HL-60 (cell line): ENCODE results near the gene LILRA6.
A peak's percentile ranks its signal among the peaks of the same experiment; 100 is the strongest.
"Not testable (repeated sequence)": the region's sequence is repeated elsewhere in the genome, so short reads cannot be mapped to it uniquely, and the experiment has no call there.

Experiments
- DNase-seq, 2 experiments: peaks; one replicate each; pipeline ENCODE4 v3.0.0-alpha.2; 2010 to 2020; ENCODE audit warnings: low read depth in 1 of 2, low spot score in 1 of 2
- H3K27ac ChIP-seq: fragments of 250-450 bp; sonication (Bioruptor Pico); replicated peaks from 2 replicates; pipeline ENCODE4 v1.5.1; 2020; ENCODE audit warnings: mild to moderate bottlenecking, moderate library complexity
- H3K27me3 ChIP-seq: fragments of 250-450 bp; sonication (Bioruptor Pico); 2 replicates; pipeline ENCODE4 v1.5.1; 2021; ENCODE audit warnings: mild to moderate bottlenecking, moderate library complexity; ENCODE audit not compliant: insufficient read depth, poor library complexity, severe bottlenecking
- H3K4me3 ChIP-seq: replicated peaks from 2 replicates; pipeline ENCODE4 v1.5.1; 2011; ENCODE audit warnings: mild to moderate bottlenecking, control low read depth, low read length; ENCODE audit not compliant: insufficient read depth
- CTCF ChIP-seq: IDR thresholded peaks from one replicate; pipeline ENCODE4 v1.5.1; 2011; ENCODE audit warnings: low read length, control low read depth, inconsistent platforms; ENCODE audit not compliant: insufficient read depth
- GABPA ChIP-seq: IDR thresholded peaks from 2 replicates; pipeline ENCODE4 v1.6.1; 2012; ENCODE audit warnings: low read depth
- POLR2AphosphoS5 ChIP-seq: IDR thresholded peaks from 2 replicates; pipeline ENCODE4 v1.6.1; 2012; ENCODE audit warnings: low read depth
- REST ChIP-seq: IDR thresholded peaks from 2 replicates; pipeline ENCODE4 v1.6.1; 2012; ENCODE audit warnings: low read depth; ENCODE audit not compliant: insufficient replicate concordance
- SPI1 ChIP-seq: IDR thresholded peaks from 2 replicates; pipeline ENCODE4 v1.6.1; 2012; ENCODE audit warnings: low read depth, mild to moderate bottlenecking, borderline replicate concordance

The LILRA6 gene

GRCh38 chr19:54275951-54276350 lies 33.4 kb upstream of the LILRA6 start:
- Histone ChIP-seq H3K27me3 (no peaks in the 10 kb centered on the region), H3K27ac (no peak overlapping the region), H3K4me3 (no peak overlapping the region)
- no peak for TF ChIP-seq CTCF
- TF ChIP-seq GABPA, result no peak
- no peak for TF ChIP-seq SPI1
- TF ChIP-seq POLR2AphosphoS5, result no peak
- no peak for DNase-seq

GRCh38 chr19:54274516-54274915 lies 31.9 kb upstream of the LILRA6 start:
- H3K27ac ChIP-seq, H3K4me3 ChIP-seq, H3K27me3 ChIP-seq, DNase-seq: not testable (repeated sequence)

- no peak for DNase-seq
Observed at GRCh38 chr19:54273821-54274220, 31.2 kb upstream of the LILRA6 start.

GRCh38 chr19:54272181-54272580 lies 29.6 kb upstream of the LILRA6 start:
- not testable (repeated sequence) for H3K27me3 ChIP-seq, DNase-seq, H3K27ac ChIP-seq, H3K4me3 ChIP-seq

More at GRCh38 chr19:54273821-54274220, 31.2 kb upstream of the LILRA6 start:
- Histone ChIP-seq H3K27me3 (no peaks in the 10 kb centered on the region), H3K27ac (no peak overlapping the region), H3K4me3 (no peak overlapping the region)
- no peak for TF ChIP-seq REST
- no peak for TF ChIP-seq CTCF
- no peak for TF ChIP-seq SPI1

GRCh38 chr19:54271587-54271986 lies 29.0 kb upstream of the LILRA6 start:
- not testable (repeated sequence) for H3K4me3 ChIP-seq, H3K27ac ChIP-seq, DNase-seq, H3K27me3 ChIP-seq

GRCh38 chr19:54271106-54271505 lies 28.5 kb upstream of the LILRA6 start:
- Histone ChIP-seq H3K4me3 (no peak overlapping the region), H3K27ac (no peak overlapping the region), H3K27me3 (peaks cover 6% of the 10 kb centered on the region)
- no peak for DNase-seq
- no peak for TF ChIP-seq POLR2AphosphoS5
- TF ChIP-seq SPI1, result peak; percentile 39; the same call in 1 of the 2 replicates
- no peak for TF ChIP-seq CTCF
- TF ChIP-seq REST, result no peak
- TF ChIP-seq GABPA, result no peak
